ENCODE results near the gene SLC13A4.
"Not testable (repeated sequence)": the region's sequence is repeated elsewhere in the genome, so short reads cannot be mapped to it uniquely, and the experiment has no call there.

Gene SLC13A4

DNA sequence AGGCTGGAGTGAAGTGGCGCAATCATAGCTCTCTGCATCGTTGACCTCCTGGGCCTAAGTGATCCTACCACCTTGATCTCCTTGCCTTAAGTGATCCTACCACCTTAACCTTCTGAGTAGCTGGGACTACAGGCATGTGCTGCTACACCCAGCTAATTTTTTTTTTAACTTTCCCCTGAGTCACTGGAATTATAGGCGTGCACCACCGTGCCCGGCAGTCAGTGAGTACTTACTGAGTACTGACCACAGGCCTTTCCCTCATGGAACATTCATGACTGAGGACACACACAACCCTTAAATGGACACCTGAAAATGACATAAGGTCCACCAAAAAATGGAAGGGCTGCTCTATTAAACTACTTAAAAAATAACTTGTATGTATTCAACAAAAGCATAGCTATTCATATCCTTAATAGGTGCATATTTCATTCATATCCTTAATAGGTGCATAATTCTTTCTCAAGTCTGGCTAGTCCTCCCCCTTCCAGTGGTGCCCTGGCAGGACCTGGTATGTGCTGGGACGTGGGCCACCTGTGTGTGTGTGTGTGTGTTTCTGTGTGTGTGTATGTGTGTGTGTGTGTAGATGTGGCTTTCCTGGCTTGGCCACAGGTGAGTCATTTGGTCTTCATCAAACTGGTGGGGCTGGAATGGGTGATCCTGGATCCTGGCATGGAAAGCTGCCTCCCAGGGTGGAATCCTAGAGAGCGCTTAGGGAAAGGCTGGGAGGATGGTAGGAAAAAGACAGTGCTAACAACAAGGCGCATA, 17.1 kb upstream of the SLC13A4 start:
- Histone ChIP-seq H3K4me3 (ENCODE audit: low read depth, low read length) (no peak overlapping the region), H3K27me3 (no peaks in the 10 kb centered on the region), H3K9me3 (no peaks in the 10 kb centered on the region), H3K36me3 (no peaks in the 10 kb centered on the region), H3K4me1 (no peaks in the 10 kb centered on the region; the same call in 1 of the 2 replicates)
- no peak for DNase-seq
- TF ChIP-seq, protein P1, sequence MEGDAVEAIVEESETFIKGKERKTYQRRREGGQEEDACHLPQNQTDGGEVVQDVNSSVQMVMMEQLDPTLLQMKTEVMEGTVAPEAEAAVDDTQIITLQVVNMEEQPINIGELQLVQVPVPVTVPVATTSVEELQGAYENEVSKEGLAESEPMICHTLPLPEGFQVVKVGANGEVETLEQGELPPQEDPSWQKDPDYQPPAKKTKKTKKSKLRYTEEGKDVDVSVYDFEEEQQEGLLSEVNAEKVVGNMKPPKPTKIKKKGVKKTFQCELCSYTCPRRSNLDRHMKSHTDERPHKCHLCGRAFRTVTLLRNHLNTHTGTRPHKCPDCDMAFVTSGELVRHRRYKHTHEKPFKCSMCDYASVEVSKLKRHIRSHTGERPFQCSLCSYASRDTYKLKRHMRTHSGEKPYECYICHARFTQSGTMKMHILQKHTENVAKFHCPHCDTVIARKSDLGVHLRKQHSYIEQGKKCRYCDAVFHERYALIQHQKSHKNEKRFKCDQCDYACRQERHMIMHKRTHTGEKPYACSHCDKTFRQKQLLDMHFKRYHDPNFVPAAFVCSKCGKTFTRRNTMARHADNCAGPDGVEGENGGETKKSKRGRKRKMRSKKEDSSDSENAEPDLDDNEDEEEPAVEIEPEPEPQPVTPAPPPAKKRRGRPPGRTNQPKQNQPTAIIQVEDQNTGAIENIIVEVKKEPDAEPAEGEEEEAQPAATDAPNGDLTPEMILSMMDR (IDR thresholded peaks at IDR 0.05; ENCODE audit: low read depth, low read length) = no peak

DNA sequence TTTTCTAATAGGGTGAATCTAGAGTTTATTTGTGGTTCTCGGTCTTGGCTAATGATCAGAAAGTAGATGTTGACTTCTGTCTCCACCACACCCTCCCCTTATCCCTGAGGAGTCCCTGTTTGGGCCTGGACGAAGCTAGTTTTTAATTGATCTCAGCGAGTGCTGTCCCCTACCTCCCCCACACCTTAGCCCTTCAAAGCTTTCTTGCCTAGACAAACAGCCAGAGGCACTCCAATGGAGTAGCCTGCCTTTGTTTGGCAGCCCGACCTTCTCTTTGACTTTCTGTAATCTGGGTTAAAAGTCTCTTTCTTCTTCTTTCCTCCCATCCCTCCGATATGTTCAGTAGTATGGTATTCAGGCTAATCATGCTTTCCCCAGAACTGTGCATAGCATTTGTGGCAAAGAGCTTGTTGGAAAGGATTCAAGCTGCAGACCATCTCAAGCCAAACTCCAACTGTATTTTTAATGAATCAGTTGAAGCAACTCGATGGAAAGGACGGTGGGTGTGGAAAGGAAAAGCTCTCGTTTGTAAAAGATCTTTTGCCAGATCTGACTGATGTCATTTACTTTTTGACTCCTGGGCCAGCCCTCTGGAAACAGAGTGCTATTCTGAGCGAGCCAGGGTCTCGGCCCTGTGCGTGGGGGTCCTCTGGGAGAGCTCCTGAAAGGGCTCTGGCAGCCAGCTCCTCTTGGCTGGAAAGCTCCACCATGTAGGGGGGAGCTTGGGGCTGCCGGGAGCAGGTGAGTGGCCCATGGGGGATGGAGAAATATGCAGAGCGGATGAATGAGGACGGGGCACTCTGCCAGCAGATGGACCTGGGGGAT, 16.1 kb upstream of the SLC13A4 start:
- Histone ChIP-seq H3K4me3 (ENCODE audit: low read depth, low read length) (no peak overlapping the region), H3K27me3 (no peaks in the 10 kb centered on the region), H3K4me1 (no peaks in the 10 kb centered on the region; the same call in 1 of the 2 replicates), H3K36me3 (no peaks in the 10 kb centered on the region), H3K9me3 (no peaks in the 10 kb centered on the region)
- TF ChIP-seq, protein P1 (IDR thresholded peaks at IDR 0.05; ENCODE audit: low read depth, low read length) = no peak
- no peak for DNase-seq

DNA sequence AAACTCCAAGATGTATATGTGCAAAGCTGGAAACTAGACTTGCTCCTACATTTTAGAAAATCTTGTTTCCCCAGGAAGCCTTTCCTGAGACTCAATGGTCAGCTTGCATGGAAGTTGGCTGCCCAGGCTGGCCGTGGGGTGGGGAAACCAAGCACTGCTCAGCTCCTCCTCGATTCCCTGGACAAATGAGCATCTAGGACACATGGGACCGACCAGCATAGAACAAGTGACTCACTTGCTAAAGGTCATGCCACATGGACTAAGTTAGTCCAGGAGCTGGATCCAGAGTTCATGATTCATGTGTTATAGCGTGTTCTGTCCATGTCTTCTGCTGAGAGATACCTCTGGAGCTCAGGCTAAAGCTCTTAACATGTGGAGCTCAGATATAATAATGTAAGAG, 14.4 kb upstream of the SLC13A4 start:
- no peaks in the 10 kb centered on the region; the same call in 1 of the 2 replicates for H3K4me1 ChIP-seq
- no peak overlapping the region for H3K4me3 ChIP-seq (ENCODE audit: low read depth, low read length)
- no peaks in the 10 kb centered on the region for H3K9me3 ChIP-seq
- TF ChIP-seq, protein P1 (IDR thresholded peaks at IDR 0.05; ENCODE audit: low read depth, low read length) = no peak
- DNase-seq = no peak
- H3K36me3 ChIP-seq = no peaks in the 10 kb centered on the region
- no peaks in the 10 kb centered on the region for H3K27me3 ChIP-seq

DNA sequence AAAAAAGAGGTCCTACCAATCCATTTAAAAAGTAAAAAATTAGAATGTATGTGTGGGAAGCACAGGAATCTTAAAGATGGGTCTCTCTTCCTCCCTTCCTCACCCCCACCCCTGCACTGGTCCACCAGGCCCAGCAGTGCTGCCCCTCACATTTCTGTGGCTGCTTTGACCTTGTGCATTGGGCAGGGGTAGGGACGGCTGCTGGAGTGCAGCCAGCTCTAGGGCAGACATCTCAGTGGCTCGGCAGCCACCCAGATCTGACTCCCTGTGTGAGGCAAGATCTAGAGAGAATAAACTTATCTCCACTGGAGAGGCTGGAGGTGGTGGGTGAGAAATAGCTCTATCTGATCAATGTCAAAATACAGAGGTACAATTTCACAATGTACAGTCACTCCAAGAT, 13.9 kb upstream of the SLC13A4 start:
- Histone ChIP-seq H3K9me3 (no peaks in the 10 kb centered on the region), H3K4me3 (ENCODE audit: low read depth, low read length) (no peak overlapping the region), H3K36me3 (no peaks in the 10 kb centered on the region), H3K4me1 (no peaks in the 10 kb centered on the region; the same call in 1 of the 2 replicates), H3K27me3 (no peaks in the 10 kb centered on the region)
- TF ChIP-seq, protein P1 (IDR thresholded peaks at IDR 0.05; ENCODE audit: low read depth, low read length) = no peak
- no peak for DNase-seq

DNA sequence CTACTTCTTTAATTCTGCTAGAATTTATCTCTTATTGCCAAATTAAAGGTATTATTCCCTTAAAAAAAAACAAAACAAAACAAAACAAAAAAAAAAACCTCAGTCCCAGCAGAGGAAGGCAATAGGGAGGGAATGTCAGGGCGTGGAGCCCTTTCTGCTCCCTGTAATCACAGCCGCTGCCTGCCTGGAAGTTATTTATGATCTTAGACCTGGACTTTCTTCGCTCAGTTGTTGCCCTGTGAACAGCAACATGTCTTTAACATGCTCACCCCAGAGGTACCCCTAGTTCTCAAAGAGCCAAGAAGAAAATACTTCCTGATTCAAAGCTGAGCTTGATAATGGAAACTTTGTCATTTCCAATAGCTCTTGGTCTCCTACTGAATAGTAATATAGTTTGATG, 12.9 kb upstream of the SLC13A4 start:
- Histone ChIP-seq H3K27me3 (no peaks in the 10 kb centered on the region), H3K9me3 (no peaks in the 10 kb centered on the region), H3K4me3 (ENCODE audit: low read depth, low read length) (no peak overlapping the region), H3K36me3 (no peaks in the 10 kb centered on the region), H3K4me1 (no peaks in the 10 kb centered on the region; the same call in 1 of the 2 replicates)
- DNase-seq = no peak
- TF ChIP-seq, protein P1 (IDR thresholded peaks at IDR 0.05; ENCODE audit: low read depth, low read length) = no peak

DNA sequence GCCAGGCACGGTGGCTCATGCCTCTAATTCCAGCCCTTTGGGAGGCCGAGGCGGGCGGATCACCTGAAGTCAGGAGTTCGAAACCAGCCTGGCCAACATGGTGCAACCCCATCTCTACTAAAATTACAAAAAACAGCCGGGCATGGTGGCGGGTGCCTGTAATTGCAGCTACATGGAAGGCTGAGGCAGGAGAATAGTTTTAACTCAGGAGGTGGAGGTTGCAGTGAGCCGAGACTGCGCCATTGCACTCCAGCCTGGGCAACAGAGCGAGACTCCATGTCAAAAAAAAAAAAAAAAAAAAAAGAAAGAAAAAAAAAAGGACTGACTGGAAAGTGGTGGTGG, 9.3 kb upstream of the SLC13A4 start:
- H3K36me3 ChIP-seq; H3K4me3 ChIP-seq (ENCODE audit: low read depth, low read length); DNase-seq; H3K4me1 ChIP-seq; H3K9me3 ChIP-seq; H3K27me3 ChIP-seq: not testable (repeated sequence)
